Neuronal stem cell (in vitro differentiated cells): ENCODE data around the gene SS18L1.

ENCODE experiments used
- DNase-seq: peaks from one replicate; pipeline ENCODE4 v3.0.0-alpha.2; 2013; ENCODE audit warnings: low spot score
- H2AFZ ChIP-seq: one replicate; pipeline ENCODE4 v1.6.1; 2013; ENCODE audit warnings: mild to moderate bottlenecking, low read length, inconsistent platforms
- H2AK5ac ChIP-seq: 2 replicates; pipeline ENCODE4 v1.6.1; 2013; ENCODE audit warnings: low read depth, mild to moderate bottlenecking, inconsistent platforms, low read length, moderate library complexity, mixed read lengths
- H2BK120ac ChIP-seq: 2 replicates; pipeline ENCODE4 v1.6.1; 2013; ENCODE audit warnings: low read depth, mild to moderate bottlenecking, inconsistent platforms, low read length, moderate library complexity, mixed read lengths
- H2BK12ac ChIP-seq: one replicate; pipeline ENCODE4 v1.6.1; 2013; ENCODE audit warnings: low read length, inconsistent platforms
- H2BK15ac ChIP-seq: 2 replicates; pipeline ENCODE4 v1.6.1; 2013; ENCODE audit warnings: mild to moderate bottlenecking, low read length, inconsistent platforms, mixed read lengths
- H2BK5ac ChIP-seq: one replicate; pipeline ENCODE4 v1.6.1; 2013; ENCODE audit warnings: inconsistent platforms, mild to moderate bottlenecking, low read length, moderate library complexity
- H3K14ac ChIP-seq: one replicate; pipeline ENCODE4 v1.6.1; 2013; ENCODE audit warnings: low read length, inconsistent platforms
- H3K18ac ChIP-seq: 2 replicates; pipeline ENCODE4 v1.6.1; 2013; ENCODE audit warnings: low read length, inconsistent platforms
- H3K23ac ChIP-seq: 2 replicates; pipeline ENCODE4 v1.6.1; 2013; ENCODE audit warnings: low read depth, mild to moderate bottlenecking, mixed read lengths, low read length, inconsistent platforms; ENCODE audit not compliant: poor library complexity
- H3K27ac ChIP-seq: replicated peaks from 3 replicates; pipeline ENCODE4 v1.5.1; 2013; ENCODE audit warnings: low read length, inconsistent platforms
- H3K27me3 ChIP-seq, 3 experiments: 2 replicates each; pipeline ENCODE4 v1.6.1; 2013; ENCODE audit warnings: low read length in 3 of 3, mild to moderate bottlenecking in 2 of 3, inconsistent platforms in 1 of 3, low read depth in 1 of 3, mixed read lengths in 1 of 3, moderate library complexity in 1 of 3; ENCODE audit not compliant: control insufficient read depth in 3 of 3, insufficient read depth in 3 of 3
- H3K36me3 ChIP-seq, 2 donors: replicated peaks in 1 of 2; 2 replicates each; pipeline ENCODE4 v1.6.1; 2013; ENCODE audit warnings: low read length in 2 of 2; ENCODE audit not compliant: control insufficient read depth in 2 of 2, insufficient read depth in 2 of 2
- H3K4ac ChIP-seq: 2 replicates; pipeline ENCODE4 v1.6.1; 2013; ENCODE audit warnings: inconsistent platforms, mild to moderate bottlenecking, low read length, moderate library complexity
- H3K4me1 ChIP-seq, 2 donors: 1 replicate in 1 of 2; 2 replicates in 1 of 2; pipeline ENCODE4 v1.6.1; 2013; ENCODE audit warnings: low read length in 2 of 2, low read depth in 1 of 2; ENCODE audit not compliant: control insufficient read depth in 2 of 2, insufficient read depth in 1 of 2
- H3K4me2 ChIP-seq: one replicate; pipeline ENCODE4 v1.6.1; 2013; ENCODE audit warnings: mild to moderate bottlenecking, low read length, inconsistent platforms; ENCODE audit not compliant: insufficient read depth, poor library complexity, severe bottlenecking
- H3K4me3 ChIP-seq, 2 donors: 2 replicates each; pipeline ENCODE4 v1.5.1; 2013; ENCODE audit warnings: low read length in 2 of 2, mild to moderate bottlenecking in 2 of 2, inconsistent platforms in 1 of 2, moderate library complexity in 1 of 2
- H3K79me1 ChIP-seq: one replicate; pipeline ENCODE4 v1.6.1; 2013; ENCODE audit warnings: low read depth, mild to moderate bottlenecking, inconsistent platforms, low read length, moderate library complexity
- H3K9ac ChIP-seq: one replicate; pipeline ENCODE4 v1.6.1; 2013; ENCODE audit warnings: mild to moderate bottlenecking, low read depth, low read length, inconsistent platforms; ENCODE audit not compliant: poor library complexity
- H3K9me3 ChIP-seq, 2 donors: replicated peaks in 1 of 2; 2 replicates each; pipeline versions ENCODE3 to v1.6.1; 2013; ENCODE audit warnings: low read length in 2 of 2, mild to moderate bottlenecking in 2 of 2, inconsistent platforms in 1 of 2, low read depth in 1 of 2, mixed read lengths in 1 of 2, moderate library complexity in 1 of 2; ENCODE audit not compliant: control insufficient read depth in 2 of 2, insufficient read depth in 1 of 2
- H4K8ac ChIP-seq: one replicate; pipeline ENCODE4 v1.6.1; 2013; ENCODE audit warnings: low read depth, mild to moderate bottlenecking, inconsistent platforms, low read length, moderate library complexity
- H4K91ac ChIP-seq: one replicate; pipeline ENCODE4 v1.6.1; 2013; ENCODE audit warnings: low read length, low read depth, mild to moderate bottlenecking, inconsistent platforms; ENCODE audit not compliant: poor library complexity
- WGBS, 2 donors: extraction: QIAGEN DNeasy Blood & Tissue Kit; methylation state at CpG; one replicate each; pipeline ENCODE4 v1.1.7; 2013; ENCODE audit warnings: missing lambda C conversion rate in 2 of 2, mixed read lengths in 1 of 2; ENCODE audit not compliant: insufficient read length in 2 of 2, insufficient replicate concordance in 1 of 2; ENCODE audit errors: extremely low coverage in 2 of 2; 5-methylcytosine and 5-hydroxymethylcytosine counted together

SS18L1 gene

DNA sequence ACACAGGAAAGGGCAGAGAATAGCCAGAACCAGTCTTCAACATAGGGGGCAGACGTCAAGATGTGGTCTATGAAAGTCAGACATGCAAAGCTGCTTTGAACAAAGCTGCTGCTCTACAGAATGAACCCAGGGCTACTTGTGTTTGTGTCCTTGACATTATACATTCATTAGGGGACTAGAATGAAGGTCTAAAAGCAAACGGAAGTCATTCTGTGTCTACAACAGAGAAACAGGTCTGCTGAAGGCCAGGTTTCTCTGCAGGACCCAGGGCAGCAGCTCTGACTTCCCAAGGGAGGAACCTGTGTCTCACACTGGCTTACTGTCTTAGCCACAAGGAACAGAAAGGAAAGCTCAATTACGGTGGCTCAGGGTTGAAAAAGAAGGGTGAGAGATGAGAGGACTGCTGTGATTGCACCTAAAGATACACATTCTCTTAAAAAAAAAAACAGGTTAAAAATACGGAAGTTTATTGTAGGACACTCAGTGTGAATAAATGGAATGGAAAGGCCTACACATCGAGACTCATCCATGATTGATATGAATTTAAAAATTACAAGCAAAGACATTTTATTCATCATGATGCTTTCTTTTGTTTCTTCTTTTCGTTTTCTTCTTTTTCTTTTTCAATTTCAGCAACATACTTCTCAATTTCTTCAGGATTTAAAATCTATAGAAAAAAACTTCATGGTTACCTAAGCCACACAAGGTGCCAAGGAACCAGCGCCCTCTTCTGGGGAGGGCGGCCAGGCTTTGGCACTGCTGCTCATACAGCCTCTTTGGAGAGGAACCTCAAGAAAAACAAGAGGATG, 7.1 kb upstream of the SS18L1 start:
- Histone ChIP-seq H3K79me1 (peaks cover 15% of the 10 kb centered on the region), H4K8ac (no peak overlapping the region), H3K27ac (no peak overlapping the region), H3K18ac (no peak overlapping the region), H2BK15ac (no peak overlapping the region), H3K36me3 (peaks cover 74 to 100% of the 10 kb centered on the region in 2 donors), H3K9ac (no peak overlapping the region), H3K14ac (no peak overlapping the region), H3K23ac (no peak overlapping the region), H3K4me1 (peaks cover 1 to 3% of the 10 kb centered on the region in 2 donors), H2BK5ac (no peak overlapping the region), H2AFZ (no peak overlapping the region), H4K91ac (no peak overlapping the region), H3K4me2 (no peak overlapping the region), H3K9me3 (no peaks in the 10 kb centered on the region), H2BK120ac (no peak overlapping the region), H3K4me3 (no peak overlapping the region), H2AK5ac (no peak overlapping the region), H3K4ac (no peak overlapping the region), H3K27me3 (no peaks in the 10 kb centered on the region), H2BK12ac (no peak overlapping the region)
- WGBS, 2 donors: no CpG with 5 or more reads among the region's 8 CpGs
- no peak for DNase-seq

DNA sequence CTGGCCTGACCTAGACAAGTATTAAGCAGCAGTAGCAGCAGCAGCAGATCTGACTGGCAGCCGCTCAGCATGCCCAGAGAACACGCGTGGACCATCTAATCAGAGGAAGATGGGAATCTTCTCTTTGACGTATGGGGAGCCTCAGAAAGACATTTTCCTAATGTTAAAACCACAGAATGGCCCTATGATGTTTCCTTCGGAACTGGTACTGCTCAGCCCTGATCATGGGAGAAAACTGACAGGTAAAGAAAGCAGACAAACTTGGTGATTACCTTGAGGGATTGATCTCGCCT, 6.5 kb upstream of the SS18L1 start:
- Histone ChIP-seq H2AFZ (no peak overlapping the region), H4K91ac (no peak overlapping the region), H3K27ac (no peak overlapping the region), H3K23ac (no peak overlapping the region), H2BK120ac (no peak overlapping the region), H2BK15ac (no peak overlapping the region), H2BK5ac (no peak overlapping the region), H3K14ac (no peak overlapping the region), H4K8ac (peak overlapping the region; percentile 77), H3K27me3 (no peaks in the 10 kb centered on the region), H3K9ac (no peak overlapping the region), H2AK5ac (no peak overlapping the region), H3K18ac (no peak overlapping the region), H3K79me1 (peaks cover 9% of the 10 kb centered on the region), H2BK12ac (no peak overlapping the region), H3K36me3 (peaks cover 71 to 98% of the 10 kb centered on the region in 2 donors), H3K4me2 (no peak overlapping the region), H3K4me1 (peaks cover 5% of the 10 kb centered on the region in 2 donors), H3K4ac (no peak overlapping the region), H3K9me3 (no peaks in the 10 kb centered on the region), H3K4me3 (no peak overlapping the region)
- WGBS, 2 donors: no CpG with 5 or more reads among the region's 6 CpGs
- no peak for DNase-seq

DNA sequence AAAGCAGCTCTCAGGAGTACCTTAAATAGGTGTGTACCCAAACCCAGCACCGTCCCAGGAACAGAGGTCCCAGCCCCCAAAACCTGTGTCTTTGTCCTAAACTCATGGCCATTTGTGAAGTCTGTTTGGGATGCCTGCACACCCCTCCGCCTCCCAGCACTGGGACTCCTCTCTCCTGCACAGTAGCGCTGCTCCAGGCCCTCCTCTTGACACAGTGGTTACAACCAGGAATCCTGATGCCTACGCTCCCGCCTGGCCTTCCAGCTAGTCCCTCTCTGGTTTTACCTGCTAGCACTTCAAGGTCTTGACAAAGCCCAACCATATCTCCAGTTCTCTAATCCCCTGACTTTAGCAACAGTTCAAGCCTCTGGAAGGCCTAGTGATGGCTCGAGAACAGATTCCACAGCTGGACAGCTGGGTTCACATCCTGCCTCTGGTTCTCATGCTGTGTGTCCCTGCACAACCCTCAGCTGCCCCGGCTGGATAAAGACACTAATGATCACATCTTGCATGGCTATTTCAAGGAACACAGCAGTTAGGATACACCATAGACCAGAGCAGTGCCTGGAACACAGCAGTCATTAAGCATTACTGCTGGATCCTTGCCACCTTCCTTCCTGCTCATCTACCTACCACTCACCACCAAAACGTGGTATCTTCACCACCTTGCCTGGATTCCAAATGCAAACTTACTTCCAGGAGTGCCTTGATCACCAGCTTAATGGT, 5.9 kb upstream of the SS18L1 start:
- H3K27me3 ChIP-seq: no peaks in the 10 kb centered on the region
- H3K79me1 ChIP-seq: peaks cover 11% of the 10 kb centered on the region
- no peak overlapping the region for H3K4ac ChIP-seq
- H2BK5ac ChIP-seq: no peak overlapping the region
- H2AFZ ChIP-seq: no peak overlapping the region
- DNase-seq: no peak
- H2BK120ac ChIP-seq: no peak overlapping the region
- no peak overlapping the region for H4K91ac ChIP-seq
- peak overlapping the region; percentile 70 for H3K23ac ChIP-seq
- H3K9me3 ChIP-seq: no peaks in the 10 kb centered on the region
- no peak overlapping the region for H3K9ac ChIP-seq
- H2BK12ac ChIP-seq: no peak overlapping the region
- no peak overlapping the region for H2AK5ac ChIP-seq
- H3K27ac ChIP-seq: no peak overlapping the region
- no peak overlapping the region for H3K18ac ChIP-seq
- peaks cover 5% of the 10 kb centered on the region in 2 donors for H3K4me1 ChIP-seq
- H3K14ac ChIP-seq: no peak overlapping the region
- WGBS, 2 donors: no CpG with 5 or more reads among the region's 8 CpGs
- no peak overlapping the region for H2BK15ac ChIP-seq
- H4K8ac ChIP-seq: peak overlapping the region; percentile 77
- H3K4me3 ChIP-seq: no peak overlapping the region
- H3K36me3 ChIP-seq: peaks cover 65 to 92% of the 10 kb centered on the region in 2 donors
- no peak overlapping the region for H3K4me2 ChIP-seq

DNA sequence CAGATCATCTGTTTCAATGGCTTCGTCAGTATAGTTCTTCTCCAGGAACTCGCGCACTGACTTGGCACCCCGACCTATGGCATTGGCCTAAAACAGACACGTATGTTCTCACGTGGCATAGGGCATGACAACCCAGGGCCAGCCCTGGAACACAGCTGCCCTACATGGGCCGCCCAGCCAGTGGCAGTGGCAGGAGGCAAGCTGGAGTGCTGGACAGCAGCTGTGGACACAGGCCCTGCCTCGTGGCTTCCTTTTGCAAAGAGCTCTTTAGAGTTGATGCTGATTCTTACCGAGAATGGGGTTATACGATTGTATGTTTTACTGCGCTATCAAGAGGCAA, 5.4 kb upstream of the SS18L1 start:
- peaks cover 5% of the 10 kb centered on the region in 2 donors for H3K4me1 ChIP-seq
- no peak overlapping the region for H3K27ac ChIP-seq
- H2AK5ac ChIP-seq: no peak overlapping the region
- no peak overlapping the region for H4K91ac ChIP-seq
- no peaks in the 10 kb centered on the region for H3K9me3 ChIP-seq
- no peak overlapping the region for H3K18ac ChIP-seq
- H3K36me3 ChIP-seq: peaks cover 61 to 87% of the 10 kb centered on the region in 2 donors
- H3K9ac ChIP-seq: no peak overlapping the region
- no peak for DNase-seq
- H2AFZ ChIP-seq: no peak overlapping the region
- no peak overlapping the region for H2BK15ac ChIP-seq
- H3K14ac ChIP-seq: no peak overlapping the region
- H2BK120ac ChIP-seq: no peak overlapping the region
- no peaks in the 10 kb centered on the region for H3K27me3 ChIP-seq
- H3K4me2 ChIP-seq: no peak overlapping the region
- WGBS, 2 donors: no CpG with 5 or more reads among the region's 11 CpGs
- no peak overlapping the region for H3K4ac ChIP-seq
- peak overlapping the region; percentile 70 for H3K23ac ChIP-seq
- peaks cover 13% of the 10 kb centered on the region for H3K79me1 ChIP-seq
- H3K4me3 ChIP-seq: no peak overlapping the region
- no peak overlapping the region for H2BK12ac ChIP-seq
- H4K8ac ChIP-seq: no peak overlapping the region
- H2BK5ac ChIP-seq: no peak overlapping the region
